ENCODE data around the gene UBE2B. TPM values are rescaled to one million over a fixed set of nuclear protein-coding genes. Genes with fewer than 3 reads are reported as not detected.
"Not testable (repeated sequence)": the region's sequence is repeated elsewhere in the genome, so short reads cannot be mapped to it uniquely, and the experiment has no call there.

UBE2B gene
- total RNA-seq (100 to 1,000 TPM; 153 to 216 (median 180) TPM), polyA plus RNA-seq (260 TPM)
- long read RNA-seq, donor 1, transcript UBE2B-201 (6 exons, 2,515 nt) = major isoform, 68 of 77 reads
- long read RNA-seq, donor 1, partial matches to known transcripts = 2 of 77 reads
- long read RNA-seq, donor 1, other reads (novel, unspliced or antisense) = 6 of 77 reads
- long read RNA-seq, donor 2, transcript UBE2B-201 (6 exons, 2,515 nt) = major isoform, 37 of 42 reads
- long read RNA-seq, donor 2, partial matches to known transcripts = 1 of 42 reads
- long read RNA-seq, donor 2, other reads (novel, unspliced or antisense) = 4 of 42 reads
- long read RNA-seq, donor 3, transcript UBE2B-201 (6 exons, 2,515 nt) = major isoform, 76 of 90 reads
- long read RNA-seq, donor 3, partial matches to known transcripts = 1 of 90 reads
- long read RNA-seq, donor 3, other reads (novel, unspliced or antisense) = 12 of 90 reads
- long read RNA-seq, donor 4, transcript UBE2B-201 (6 exons, 2,515 nt) = major isoform, 40 of 46 reads
- long read RNA-seq, donor 4, partial matches to known transcripts = 0 of 46 reads
- long read RNA-seq, donor 4, other reads (novel, unspliced or antisense) = 5 of 46 reads

- H3K4me1 ChIP-seq (ENCODE audit: control insufficient read depth, insufficient read depth, low read length) = peaks cover 6% of the 10 kb centered on the region
- peak; percentile 94 to 96 for ATAC-seq
- DNase-seq = peak; percentile 98 to 99 (median 98)
- under 1% methylated on average over 74 of the region's 74 CpGs for WGBS
- no peaks in the 10 kb centered on the region for H3K27me3 ChIP-seq (ENCODE audit: control insufficient read depth, insufficient read depth)
- intact Hi-C loops (cut with DNase I) = no loop called here
- H3K4me3 ChIP-seq (ENCODE audit: low read length) = peak within 1 kb of the TSS; percentile 79
- H3K9me3 ChIP-seq (ENCODE audit: control insufficient read depth, low read length) = no peaks in the 10 kb centered on the region
- H3K27ac ChIP-seq (ENCODE audit: low read length) = peak within 1 kb of the TSS; percentile 99
Observed at GRCh38 chr5:134370871-134371833, at the start of gene UBE2B. UBE2B (plus strand) TSS chr5:134371569; CDS start chr5:134371596, 27 bp downstream.

DNA sequence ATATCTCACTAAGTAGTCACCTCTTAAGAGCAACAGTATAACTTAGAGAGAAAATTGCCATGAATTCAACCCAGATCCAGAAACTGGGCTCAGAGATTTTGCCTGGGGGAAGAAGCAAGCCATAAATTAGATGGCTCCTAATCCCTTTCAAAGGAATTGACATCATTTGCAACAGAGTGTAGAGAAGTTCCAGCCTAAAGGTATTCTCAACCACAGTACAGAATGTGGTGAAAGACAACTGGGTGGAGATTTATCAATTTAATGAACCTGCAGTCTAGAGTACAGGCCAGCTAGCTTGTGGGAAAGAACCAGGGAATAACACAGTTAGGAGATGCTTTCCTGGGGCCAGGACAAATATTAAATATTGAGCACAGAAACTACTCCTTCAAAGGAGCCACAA lies 44.0 kb upstream of the UBE2B start:
- no peak overlapping the region for H3K4me3 ChIP-seq (ENCODE audit: low read length)
- intact Hi-C loops (cut with DNase I) = no loop called here
- peaks cover 2% of the 10 kb centered on the region for H3K9me3 ChIP-seq (ENCODE audit: control insufficient read depth, low read length)
- DNase-seq = no peak
- H3K4me1 ChIP-seq (ENCODE audit: control insufficient read depth, insufficient read depth, low read length) = no peaks in the 10 kb centered on the region
- H3K27ac ChIP-seq (ENCODE audit: low read length) = no peak overlapping the region
- no peak for ATAC-seq
- no peaks in the 10 kb centered on the region for H3K27me3 ChIP-seq (ENCODE audit: control insufficient read depth, insufficient read depth)

GRCh38 chr5:134328619-134329018 lies 42.8 kb upstream of the UBE2B start:
- ATAC-seq (no peak), DNase-seq (no peak)
- peaks cover 2% of the 10 kb centered on the region for H3K9me3 ChIP-seq (ENCODE audit: control insufficient read depth, low read length)
- intact Hi-C loops (cut with DNase I) = no loop called here
- H3K27ac ChIP-seq (ENCODE audit: low read length) = no peak overlapping the region
- no peak overlapping the region for H3K4me3 ChIP-seq (ENCODE audit: low read length)
- H3K27me3 ChIP-seq (ENCODE audit: control insufficient read depth, insufficient read depth) = no peaks in the 10 kb centered on the region
- H3K4me1 ChIP-seq (ENCODE audit: control insufficient read depth, insufficient read depth, low read length) = no peaks in the 10 kb centered on the region
- WGBS = 72% methylated on average over 2 of the region's 2 CpGs

DNA sequence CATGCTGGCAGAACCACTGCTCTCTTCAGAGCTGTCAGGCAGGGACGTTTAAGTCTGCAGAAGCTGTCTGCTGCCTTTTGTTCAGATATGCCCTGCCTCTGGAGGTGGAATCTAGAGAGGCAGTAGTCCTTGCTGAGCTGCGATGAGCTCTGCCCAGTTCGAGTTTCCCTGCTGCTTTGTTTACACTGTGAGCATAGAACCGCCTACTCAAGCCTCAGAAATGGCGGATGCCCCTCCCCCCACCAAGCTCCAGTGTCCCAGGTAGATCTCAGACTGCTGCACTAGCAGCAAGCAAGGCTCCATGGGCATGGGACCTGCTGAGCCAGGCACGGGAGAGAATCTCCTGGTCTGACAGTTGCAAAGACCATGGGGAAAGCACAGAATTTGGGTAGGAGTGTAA lies 34.5 kb upstream of the UBE2B start:
- DNase-seq; ATAC-seq; H3K27me3 ChIP-seq (ENCODE audit: control insufficient read depth, insufficient read depth); H3K27ac ChIP-seq (ENCODE audit: low read length); intact Hi-C loops (cut with DNase I); H3K4me3 ChIP-seq (ENCODE audit: low read length); H3K9me3 ChIP-seq (ENCODE audit: control insufficient read depth, low read length); H3K4me1 ChIP-seq (ENCODE audit: control insufficient read depth, insufficient read depth, low read length): not testable (repeated sequence)
- 91% methylated on average over 6 of the region's 6 CpGs for WGBS

DNA sequence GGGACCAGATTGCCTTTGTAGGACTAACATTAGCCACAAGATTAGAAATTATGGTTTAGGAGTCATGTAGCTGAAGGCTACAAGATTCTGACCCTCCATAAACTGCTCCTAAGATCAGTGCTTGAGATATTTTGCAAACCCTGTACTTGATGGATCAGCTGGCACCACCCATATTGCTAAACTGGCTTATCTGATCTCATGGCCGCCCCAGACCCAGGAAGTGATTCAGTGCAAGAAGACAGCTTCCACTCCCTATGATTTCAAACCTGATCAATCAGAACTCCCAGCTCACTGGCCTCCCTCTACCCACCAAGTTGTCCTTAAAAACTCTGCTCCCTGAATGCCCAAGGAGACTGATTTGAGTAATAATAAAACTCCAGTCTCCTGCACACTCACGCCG lies 27.9 kb upstream of the UBE2B start:
- WGBS = 91% methylated on average over 3 of the region's 3 CpGs
- H3K27ac ChIP-seq (ENCODE audit: low read length); H3K4me1 ChIP-seq (ENCODE audit: control insufficient read depth, insufficient read depth, low read length); DNase-seq; H3K9me3 ChIP-seq (ENCODE audit: control insufficient read depth, low read length); H3K4me3 ChIP-seq (ENCODE audit: low read length); H3K27me3 ChIP-seq (ENCODE audit: control insufficient read depth, insufficient read depth); intact Hi-C loops (cut with DNase I); ATAC-seq: not testable (repeated sequence)

GRCh38 chr5:134345476-134345875 lies 25.9 kb upstream of the UBE2B start:
- DNase-seq; H3K27ac ChIP-seq (ENCODE audit: low read length); H3K9me3 ChIP-seq (ENCODE audit: control insufficient read depth, low read length); ATAC-seq; H3K4me1 ChIP-seq (ENCODE audit: control insufficient read depth, insufficient read depth, low read length); H3K27me3 ChIP-seq (ENCODE audit: control insufficient read depth, insufficient read depth); intact Hi-C loops (cut with DNase I); H3K4me3 ChIP-seq (ENCODE audit: low read length): not testable (repeated sequence)
- 83% methylated on average over 3 of the region's 3 CpGs for WGBS

DNA sequence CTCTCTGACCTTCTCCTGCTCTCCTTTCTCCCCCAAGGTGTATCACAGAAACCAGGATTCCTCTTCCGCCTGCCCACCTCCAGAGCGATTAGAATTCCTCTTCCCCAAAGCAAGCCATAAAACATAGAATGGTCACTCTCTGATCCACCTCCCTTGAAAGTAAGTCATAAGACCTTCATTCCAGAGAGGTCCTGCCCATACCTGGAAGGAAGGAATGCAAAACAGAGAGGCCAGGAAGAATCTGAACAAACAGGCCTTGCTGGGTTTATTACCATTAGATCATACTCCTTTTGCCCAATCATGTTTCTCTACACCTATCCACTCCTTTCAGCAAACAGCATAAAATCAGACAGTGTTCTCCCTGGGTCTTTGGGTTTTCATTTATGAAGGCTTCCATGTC lies 25.4 kb upstream of the UBE2B start:
- Histone ChIP-seq H3K4me3 (ENCODE audit: low read length) (no peak overlapping the region), H3K27ac (ENCODE audit: low read length) (no peak overlapping the region), H3K4me1 (ENCODE audit: control insufficient read depth, insufficient read depth, low read length) (no peaks in the 10 kb centered on the region), H3K27me3 (ENCODE audit: control insufficient read depth, insufficient read depth) (no peaks in the 10 kb centered on the region), H3K9me3 (ENCODE audit: control insufficient read depth, low read length) (no peaks in the 10 kb centered on the region)
- ATAC-seq (no peak), DNase-seq (no peak)
- 93% methylated on average over 2 of the region's 2 CpGs for WGBS
- intact Hi-C loops (cut with DNase I) = no loop called here

DNA sequence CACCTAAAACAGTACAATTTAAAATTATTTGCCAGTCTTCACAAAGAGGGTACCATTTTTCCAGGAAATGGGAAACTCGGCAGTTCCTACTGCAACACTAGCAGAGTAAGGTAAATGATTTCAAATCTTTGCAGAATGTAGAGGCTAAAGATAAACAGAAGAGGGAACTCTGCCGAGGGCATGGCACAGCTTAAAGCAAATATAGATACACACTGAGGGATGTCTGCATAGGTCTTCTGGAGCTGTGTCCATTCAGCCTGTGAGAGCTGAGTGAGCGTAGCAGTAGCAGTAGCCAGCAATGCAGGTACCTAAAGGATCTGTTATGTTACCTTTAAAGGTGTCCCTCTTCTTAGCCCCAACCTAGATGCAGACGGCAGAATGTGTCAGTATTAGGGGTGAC lies 21.9 kb upstream of the UBE2B start:
- Histone ChIP-seq H3K27ac (ENCODE audit: low read length) (no peak overlapping the region), H3K4me1 (ENCODE audit: control insufficient read depth, insufficient read depth, low read length) (no peaks in the 10 kb centered on the region), H3K9me3 (ENCODE audit: control insufficient read depth, low read length) (no peaks in the 10 kb centered on the region), H3K27me3 (ENCODE audit: control insufficient read depth, insufficient read depth) (no peaks in the 10 kb centered on the region), H3K4me3 (ENCODE audit: low read length) (no peak overlapping the region)
- no peak for ATAC-seq
- intact Hi-C loops (cut with DNase I) = no loop called here
- no peak for DNase-seq
- WGBS = 78% methylated on average over 4 of the region's 4 CpGs

DNA sequence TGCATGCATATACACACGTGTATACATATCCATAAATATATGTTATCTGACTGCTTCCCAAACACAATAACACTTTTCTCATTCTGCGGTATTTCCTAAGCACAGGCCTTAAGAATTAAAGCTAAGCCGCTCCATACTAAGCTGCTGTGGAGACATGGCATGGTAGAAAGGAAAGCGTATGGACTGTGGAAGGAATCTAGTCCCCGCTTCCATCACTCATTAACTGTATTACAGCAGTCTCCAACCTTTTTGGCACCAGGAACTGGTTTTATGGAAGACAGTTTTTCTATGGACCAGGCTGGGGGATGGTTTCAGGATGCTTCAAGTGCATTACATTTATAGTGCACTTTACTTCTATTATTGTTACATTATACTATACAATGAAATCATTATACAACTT lies 15.7 kb upstream of the UBE2B start:
- Histone ChIP-seq H3K27me3 (ENCODE audit: control insufficient read depth, insufficient read depth) (no peaks in the 10 kb centered on the region), H3K9me3 (ENCODE audit: control insufficient read depth, low read length) (no peaks in the 10 kb centered on the region), H3K4me3 (ENCODE audit: low read length) (no peak overlapping the region), H3K4me1 (ENCODE audit: control insufficient read depth, insufficient read depth, low read length) (no peaks in the 10 kb centered on the region), H3K27ac (ENCODE audit: low read length) (no peak overlapping the region)
- WGBS = 89% methylated on average over 5 of the region's 5 CpGs
- ATAC-seq (no peak), DNase-seq (no peak)
- intact Hi-C loops (cut with DNase I) = no loop called here

GRCh38 chr5:134365604-134366003 lies 5.8 kb upstream of the UBE2B start:
- no peaks in the 10 kb centered on the region for H3K27me3 ChIP-seq (ENCODE audit: control insufficient read depth, insufficient read depth)
- no peak overlapping the region for H3K4me3 ChIP-seq (ENCODE audit: low read length)
- intact Hi-C loops (cut with DNase I) = loop anchor here in 1 of 4 donors (10.0 kb wide), 1 partner anchor 209 kb away; no protein-coding TSS in a partner anchor
- H3K9me3 ChIP-seq (ENCODE audit: control insufficient read depth, low read length) = no peaks in the 10 kb centered on the region
- H3K27ac ChIP-seq (ENCODE audit: low read length) = no peak overlapping the region
- peaks cover 3% of the 10 kb centered on the region for H3K4me1 ChIP-seq (ENCODE audit: control insufficient read depth, insufficient read depth, low read length)
- WGBS = 89% methylated on average over 1 of the region's 1 CpG
- no peak for DNase-seq
- no peak for ATAC-seq

Data from right cardiac atrium (tissue), 5 donors.